Neural cell (in vitro differentiated cells): ENCODE results near the gene GGT6.

Experiments
- CTCF ChIP-seq: fragments of 450-650 bp; IDR thresholded peaks from 2 replicates; pipeline ENCODE4 v1.5.1; 2014; ENCODE audit warnings: antibody characterized with exemption, mild to moderate bottlenecking, moderate library complexity; ENCODE audit not compliant: poor library complexity, severe bottlenecking
- EP300 ChIP-seq: fragments of 450-650 bp; conservative IDR thresholded peaks from 2 replicates; pipeline ENCODE4 v1.6.1; 2014; ENCODE audit warnings: antibody characterized with exemption, mild to moderate bottlenecking, moderate library complexity; ENCODE audit not compliant: poor library complexity, severe bottlenecking
- EZH2 ChIP-seq: fragments of 200-600, 300-800 bp; shearing (Covaris generic), sonication (generic); IDR thresholded peaks from 2 replicates; pipeline ENCODE4 v1.6.1; 2014; ENCODE audit warnings: antibody characterized with exemption, low read length, borderline replicate concordance, mild to moderate bottlenecking; ENCODE audit not compliant: insufficient read depth, poor library complexity, severe bottlenecking
- POLR2AphosphoS5 ChIP-seq: IDR thresholded peaks from 2 replicates; pipeline ENCODE4 v1.6.1; 2012
- RAD21 ChIP-seq: fragments of 450-650 bp; conservative IDR thresholded peaks from 2 replicates; pipeline ENCODE4 v1.6.1; 2014; ENCODE audit warnings: antibody characterized with exemption, mild to moderate bottlenecking, moderate library complexity
- REST ChIP-seq: IDR thresholded peaks from 2 replicates; pipeline ENCODE4 v1.6.1; 2012; ENCODE audit warnings: borderline replicate concordance
- SMC3 ChIP-seq: fragments of 450-650 bp; conservative IDR thresholded peaks from 2 replicates; pipeline ENCODE4 v1.6.1; 2014; ENCODE audit warnings: antibody characterized with exemption, mild to moderate bottlenecking, moderate library complexity; ENCODE audit not compliant: poor library complexity
- TAF1 ChIP-seq: IDR thresholded peaks from 2 replicates; pipeline ENCODE4 v1.6.1; 2012; ENCODE audit warnings: low read depth

- TF ChIP-seq CTCF = no peak
- no peak for TF ChIP-seq EP300
- no peak for TF ChIP-seq RAD21
- no peak for TF ChIP-seq TAF1
- TF ChIP-seq POLR2AphosphoS5 = no peak
- no peak for TF ChIP-seq EZH2
- TF ChIP-seq SMC3 = no peak
- no peak for TF ChIP-seq REST
Observed at GRCh38 chr17:4576161-4576558, 15.8 kb upstream of the GGT6 start.
